ENCODE results near the gene SEBOX. TPM values are rescaled to one million over a fixed set of nuclear protein-coding genes. Genes with fewer than 3 reads are reported as not detected.
A peak's percentile ranks its signal among the peaks of the same experiment; 100 is the strongest.

SEBOX gene
- total and polyA plus RNA-seq, 2 experiments from 2014 or later: not detected

DNA sequence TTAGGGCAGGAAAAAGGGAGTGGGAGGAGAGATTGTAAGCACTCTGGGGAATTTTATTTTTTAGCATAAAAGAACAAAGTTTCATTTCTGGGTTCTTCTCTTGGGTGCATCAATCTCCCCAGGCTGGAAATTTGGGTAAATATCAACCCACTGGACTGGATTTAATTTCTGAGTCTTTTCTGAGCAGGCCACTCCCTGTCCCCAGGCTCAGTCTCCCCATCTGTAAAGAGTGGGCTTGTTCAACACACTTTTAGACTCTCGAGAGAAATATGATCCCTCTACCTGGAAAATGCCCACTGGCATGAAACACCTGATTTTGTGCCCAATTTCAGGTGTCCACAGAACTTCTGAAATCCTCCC, 5.7 kb upstream of the SEBOX start (continued):
- TF ChIP-seq, protein P1, sequence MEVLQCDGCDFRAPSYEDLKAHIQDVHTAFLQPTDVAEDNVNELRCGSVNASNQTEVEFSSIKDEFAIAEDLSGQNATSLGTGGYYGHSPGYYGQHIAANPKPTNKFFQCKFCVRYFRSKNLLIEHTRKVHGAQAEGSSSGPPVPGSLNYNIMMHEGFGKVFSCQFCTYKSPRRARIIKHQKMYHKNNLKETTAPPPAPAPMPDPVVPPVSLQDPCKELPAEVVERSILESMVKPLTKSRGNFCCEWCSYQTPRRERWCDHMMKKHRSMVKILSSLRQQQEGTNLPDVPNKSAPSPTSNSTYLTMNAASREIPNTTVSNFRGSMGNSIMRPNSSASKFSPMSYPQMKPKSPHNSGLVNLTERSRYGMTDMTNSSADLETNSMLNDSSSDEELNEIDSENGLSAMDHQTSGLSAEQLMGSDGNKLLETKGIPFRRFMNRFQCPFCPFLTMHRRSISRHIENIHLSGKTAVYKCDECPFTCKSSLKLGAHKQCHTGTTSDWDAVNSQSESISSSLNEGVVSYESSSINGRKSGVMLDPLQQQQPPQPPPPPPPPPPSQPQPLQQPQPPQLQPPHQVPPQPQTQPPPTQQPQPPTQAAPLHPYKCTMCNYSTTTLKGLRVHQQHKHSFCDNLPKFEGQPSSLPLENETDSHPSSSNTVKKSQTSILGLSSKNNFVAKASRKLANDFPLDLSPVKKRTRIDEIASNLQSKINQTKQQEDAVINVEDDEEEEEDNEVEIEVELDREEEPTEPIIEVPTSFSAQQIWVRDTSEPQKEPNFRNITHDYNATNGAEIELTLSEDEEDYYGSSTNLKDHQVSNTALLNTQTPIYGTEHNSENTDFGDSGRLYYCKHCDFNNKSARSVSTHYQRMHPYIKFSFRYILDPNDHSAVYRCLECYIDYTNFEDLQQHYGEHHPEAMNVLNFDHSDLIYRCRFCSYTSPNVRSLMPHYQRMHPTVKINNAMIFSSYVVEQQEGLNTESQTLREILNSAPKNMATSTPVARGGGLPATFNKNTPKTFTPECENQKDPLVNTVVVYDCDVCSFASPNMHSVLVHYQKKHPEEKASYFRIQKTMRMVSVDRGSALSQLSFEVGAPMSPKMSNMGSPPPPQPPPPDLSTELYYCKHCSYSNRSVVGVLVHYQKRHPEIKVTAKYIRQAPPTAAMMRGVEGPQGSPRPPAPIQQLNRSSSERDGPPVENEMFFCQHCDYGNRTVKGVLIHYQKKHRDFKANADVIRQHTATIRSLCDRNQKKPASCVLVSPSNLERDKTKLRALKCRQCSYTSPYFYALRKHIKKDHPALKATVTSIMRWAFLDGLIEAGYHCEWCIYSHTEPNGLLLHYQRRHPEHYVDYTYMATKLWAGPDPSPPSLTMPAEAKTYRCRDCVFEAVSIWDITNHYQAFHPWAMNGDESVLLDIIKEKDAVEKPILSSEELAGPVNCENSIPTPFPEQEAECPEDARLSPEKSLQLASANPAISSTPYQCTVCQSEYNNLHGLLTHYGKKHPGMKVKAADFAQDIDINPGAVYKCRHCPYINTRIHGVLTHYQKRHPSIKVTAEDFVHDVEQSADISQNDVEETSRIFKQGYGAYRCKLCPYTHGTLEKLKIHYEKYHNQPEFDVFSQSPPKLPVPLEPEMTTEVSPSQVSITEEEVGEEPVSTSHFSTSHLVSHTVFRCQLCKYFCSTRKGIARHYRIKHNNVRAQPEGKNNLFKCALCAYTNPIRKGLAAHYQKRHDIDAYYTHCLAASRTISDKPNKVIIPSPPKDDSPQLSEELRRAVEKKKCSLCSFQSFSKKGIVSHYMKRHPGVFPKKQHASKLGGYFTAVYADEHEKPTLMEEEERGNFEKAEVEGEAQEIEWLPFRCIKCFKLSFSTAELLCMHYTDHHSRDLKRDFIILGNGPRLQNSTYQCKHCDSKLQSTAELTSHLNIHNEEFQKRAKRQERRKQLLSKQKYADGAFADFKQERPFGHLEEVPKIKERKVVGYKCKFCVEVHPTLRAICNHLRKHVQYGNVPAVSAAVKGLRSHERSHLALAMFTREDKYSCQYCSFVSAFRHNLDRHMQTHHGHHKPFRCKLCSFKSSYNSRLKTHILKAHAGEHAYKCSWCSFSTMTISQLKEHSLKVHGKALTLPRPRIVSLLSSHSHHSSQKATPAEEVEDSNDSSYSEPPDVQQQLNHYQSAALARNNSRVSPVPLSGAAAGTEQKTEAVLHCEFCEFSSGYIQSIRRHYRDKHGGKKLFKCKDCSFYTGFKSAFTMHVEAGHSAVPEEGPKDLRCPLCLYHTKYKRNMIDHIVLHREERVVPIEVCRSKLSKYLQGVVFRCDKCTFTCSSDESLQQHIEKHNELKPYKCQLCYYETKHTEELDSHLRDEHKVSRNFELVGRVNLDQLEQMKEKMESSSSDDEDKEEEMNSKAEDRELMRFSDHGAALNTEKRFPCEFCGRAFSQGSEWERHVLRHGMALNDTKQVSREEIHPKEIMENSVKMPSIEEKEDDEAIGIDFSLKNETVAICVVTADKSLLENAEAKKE (CRISPR knock-in tag; IDR thresholded peaks at IDR 0.05): no peak
- TF ChIP-seq NANOG (IDR thresholded peaks at IDR 0.05; ENCODE audit: borderline replicate concordance) (no peak), EZH2 (IDR thresholded peaks at IDR 0.05; ENCODE audit: low read depth, unreplicated experiment) (no peak), STAT1 (IDR thresholded peaks at IDR 0.05; ENCODE audit: unreplicated experiment) (no peak), POLR2AphosphoS5 (IDR thresholded peaks at IDR 0.05; ENCODE audit: low read depth) (no peak), ETS1 (IDR thresholded peaks at IDR 0.05) (no peak)

- peak; percentile 23 for ATAC-seq
- DNase-seq (ENCODE audit: low spot score): peak; percentile 82
Observed at GRCh38 chr17:28370035-28370743, 5.2 kb upstream of the SEBOX start, which contains the start of gene VTN. VTN (minus strand) TSS chr17:28370307; CDS start chr17:28370203, 104 bp downstream.

More at GRCh38 chr17:28370035-28370743, 5.2 kb upstream of the SEBOX start, which contains the start of gene VTN:
- Mint-ChIP-seq H3K36me3 (ENCODE audit: low read depth) (no peaks in the 10 kb centered on the region), H3K4me3 (peak within 1 kb of the TSS; percentile 69), H3K9me3 (no peaks in the 10 kb centered on the region), H3K27ac (peak within 1 kb of the TSS; percentile 67), H3K4me1 (peaks cover 21% of the 10 kb centered on the region), H3K27me3 (ENCODE audit: insufficient read depth, low read depth, poor library complexity) (peaks cover 37% of the 10 kb centered on the region)
- H3K36me3 ChIP-seq (ENCODE audit: insufficient read depth): no peaks in the 10 kb centered on the region
- peak within 1 kb of the TSS; percentile 72 for H2AFZ ChIP-seq
- H3K79me2 ChIP-seq (replicated peaks; ENCODE audit: insufficient read depth): no peaks in the 10 kb centered on the region
- H3K27me3 ChIP-seq (ENCODE audit: insufficient read depth): peaks cover 22% of the 10 kb centered on the region
- peak within 1 kb of the TSS; percentile 39 for H3K4me3 ChIP-seq
- peak within 1 kb of the TSS; percentile 73 for H3K4me2 ChIP-seq
- TF ChIP-seq JUNB (IDR thresholded peaks at IDR 0.05; ENCODE audit: unreplicated experiment): no peak
- TF ChIP-seq STAT1 (IDR thresholded peaks at IDR 0.05; ENCODE audit: unreplicated experiment): no peak
- H3K4me1 ChIP-seq (ENCODE audit: insufficient read depth): peaks cover 9% of the 10 kb centered on the region; the same call in 1 of the 2 replicates
- no peaks in the 10 kb centered on the region; the same call in 1 of the 2 replicates for H3F3A ChIP-seq (replicated peaks; ENCODE audit: low read depth)
- H4K20me1 ChIP-seq (replicated peaks; ENCODE audit: insufficient read depth): peaks cover 13% of the 10 kb centered on the region; the same call in 1 of the 2 replicates
- 0 out of 2 replicates have a peak within 1 kb of the TSS, but pooled peaks have one; percentile 20 for H3K27ac ChIP-seq (ENCODE audit: low read depth)
- H3K9me2 ChIP-seq (ENCODE audit: insufficient read depth): no peaks in the 10 kb centered on the region
